Measurements from ENCODE around the gene HSPH1. TPM values are rescaled to one million over a fixed set of nuclear protein-coding genes. Genes with fewer than 3 reads are reported as not detected.

HSPH1 gene
- total and polyA plus RNA-seq, 10 donors, result 22.1 to 118 (median 33.9) TPM

DNA sequence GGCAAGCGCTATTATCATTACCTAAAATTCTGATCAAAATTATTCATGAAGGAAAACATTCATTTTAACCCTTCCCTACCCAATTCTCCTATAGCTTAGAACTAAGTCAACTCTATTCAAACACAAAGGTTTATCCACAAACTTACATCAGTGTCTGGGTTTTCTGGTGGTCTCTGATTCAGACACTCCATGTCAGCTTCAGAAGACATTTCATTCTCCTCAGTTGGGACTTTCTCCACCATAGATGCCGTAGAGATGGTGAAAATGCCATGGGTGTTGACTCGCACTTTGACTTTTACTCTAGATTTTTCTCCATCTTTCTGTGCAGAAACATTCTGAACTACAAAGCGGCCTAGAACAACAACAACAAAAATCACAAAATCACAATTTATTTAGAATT lies 16.3 kb downstream of the HSPH1 start:
- Histone ChIP-seq H3K9me3 (no peaks in the 10 kb centered on the region), H3K36me3 (peaks cover 8 to 100% (median 89%) of the 10 kb centered on the region in 6 donors), H3K4me3 (no peak overlapping the region), H3K4me1 (no peaks in the 10 kb centered on the region), H3K27me3 (replicated peaks in 1 of 7) (no peaks in the 10 kb centered on the region), H3K27ac (no peak overlapping the region)
- DNase-seq, result no peak
- intact Hi-C loops (cut with DNase I; ENCODE audit: low total_unique reads), result no loop called here
- WGBS, 5 donors, result 97 to 99% (median 98%) methylated on average over 4 of the region's 4 CpGs
- TF ChIP-seq, protein P1, sequence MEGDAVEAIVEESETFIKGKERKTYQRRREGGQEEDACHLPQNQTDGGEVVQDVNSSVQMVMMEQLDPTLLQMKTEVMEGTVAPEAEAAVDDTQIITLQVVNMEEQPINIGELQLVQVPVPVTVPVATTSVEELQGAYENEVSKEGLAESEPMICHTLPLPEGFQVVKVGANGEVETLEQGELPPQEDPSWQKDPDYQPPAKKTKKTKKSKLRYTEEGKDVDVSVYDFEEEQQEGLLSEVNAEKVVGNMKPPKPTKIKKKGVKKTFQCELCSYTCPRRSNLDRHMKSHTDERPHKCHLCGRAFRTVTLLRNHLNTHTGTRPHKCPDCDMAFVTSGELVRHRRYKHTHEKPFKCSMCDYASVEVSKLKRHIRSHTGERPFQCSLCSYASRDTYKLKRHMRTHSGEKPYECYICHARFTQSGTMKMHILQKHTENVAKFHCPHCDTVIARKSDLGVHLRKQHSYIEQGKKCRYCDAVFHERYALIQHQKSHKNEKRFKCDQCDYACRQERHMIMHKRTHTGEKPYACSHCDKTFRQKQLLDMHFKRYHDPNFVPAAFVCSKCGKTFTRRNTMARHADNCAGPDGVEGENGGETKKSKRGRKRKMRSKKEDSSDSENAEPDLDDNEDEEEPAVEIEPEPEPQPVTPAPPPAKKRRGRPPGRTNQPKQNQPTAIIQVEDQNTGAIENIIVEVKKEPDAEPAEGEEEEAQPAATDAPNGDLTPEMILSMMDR (IDR thresholded peaks at IDR 0.05 in 8 of 11, conservative IDR thresholded peaks at IDR 0.05 in 3 of 11), result no peak
- TF ChIP-seq POLR2A (IDR thresholded peaks at IDR 0.05) (no peak), POLR2AphosphoS5 (IDR thresholded peaks at IDR 0.05) (no peak)

DNA sequence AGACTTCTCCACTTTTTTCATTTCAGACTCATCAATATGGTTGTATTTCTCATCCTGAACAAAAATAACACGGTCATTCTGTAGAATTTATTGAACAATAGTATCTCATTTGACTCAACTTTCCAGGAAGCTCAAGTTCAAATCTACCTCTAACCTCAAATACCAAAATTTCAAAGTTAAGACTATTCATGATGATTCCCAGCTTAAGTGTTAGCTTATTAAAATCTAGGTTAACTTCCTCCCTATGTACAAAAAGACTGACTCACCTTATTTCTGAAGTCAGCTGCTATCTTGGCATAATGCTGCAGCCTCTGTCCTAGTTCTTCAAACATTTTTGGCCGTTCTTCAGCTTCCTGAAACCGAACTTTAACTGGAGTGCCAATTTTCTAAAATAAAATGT lies 23.2 kb downstream of the HSPH1 start:
- Histone ChIP-seq H3K27ac (no peak overlapping the region), H3K36me3 (peaks cover 4 to 97% (median 73%) of the 10 kb centered on the region in 6 donors), H3K27me3 (replicated peaks in 1 of 7) (no peaks in the 10 kb centered on the region), H3K9me3 (no peaks in the 10 kb centered on the region), H3K4me3 (no peak overlapping the region), H3K4me1 (no peaks in the 10 kb centered on the region)
- no peak for DNase-seq
- 90 to 94% (median 93%) methylated on average over 3 of the region's 3 CpGs for WGBS, 5 donors
- intact Hi-C loops (cut with DNase I; ENCODE audit: low total_unique reads), result no loop called here
- TF ChIP-seq POLR2AphosphoS5 (IDR thresholded peaks at IDR 0.05) (no peak), POLR2A (IDR thresholded peaks at IDR 0.05) (no peak)
- TF ChIP-seq, protein P1 (IDR thresholded peaks at IDR 0.05 in 8 of 11, conservative IDR thresholded peaks at IDR 0.05 in 3 of 11), result no peak

DNA sequence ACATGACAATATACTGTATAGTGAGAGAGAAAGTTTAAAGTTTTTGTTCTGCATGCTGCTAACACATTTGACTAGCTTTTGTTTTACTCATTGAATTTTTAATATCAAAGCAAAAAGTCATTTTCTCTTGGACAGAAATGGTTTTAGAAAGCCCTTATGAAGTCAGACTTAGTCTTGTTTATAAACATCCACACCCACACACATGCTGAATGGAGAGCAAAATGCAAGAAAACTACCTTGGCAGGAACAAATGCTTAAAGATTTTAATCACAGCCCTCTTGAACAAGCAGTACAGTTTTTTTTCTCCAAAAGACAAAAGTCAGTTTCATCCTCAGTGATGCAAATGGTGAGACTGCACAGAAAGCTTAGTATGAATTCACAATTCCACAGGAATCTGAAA lies 25.0 kb downstream of the HSPH1 start:
- TF ChIP-seq, protein P1 (IDR thresholded peaks at IDR 0.05 in 8 of 11, conservative IDR thresholded peaks at IDR 0.05 in 3 of 11), result no peak
- TF ChIP-seq POLR2AphosphoS5 (IDR thresholded peaks at IDR 0.05) (no peak), POLR2A (IDR thresholded peaks at IDR 0.05) (no peak)
- no peak for DNase-seq
- Histone ChIP-seq H3K4me3 (no peak overlapping the region), H3K4me1 (no peaks in the 10 kb centered on the region), H3K27ac (no peak overlapping the region), H3K9me3 (no peaks in the 10 kb centered on the region), H3K27me3 (replicated peaks in 1 of 7) (no peaks in the 10 kb centered on the region), H3K36me3 (peaks cover 4 to 86% (median 56%) of the 10 kb centered on the region in 6 donors)
- intact Hi-C loops (cut with DNase I; ENCODE audit: low total_unique reads), result no loop called here

DNA sequence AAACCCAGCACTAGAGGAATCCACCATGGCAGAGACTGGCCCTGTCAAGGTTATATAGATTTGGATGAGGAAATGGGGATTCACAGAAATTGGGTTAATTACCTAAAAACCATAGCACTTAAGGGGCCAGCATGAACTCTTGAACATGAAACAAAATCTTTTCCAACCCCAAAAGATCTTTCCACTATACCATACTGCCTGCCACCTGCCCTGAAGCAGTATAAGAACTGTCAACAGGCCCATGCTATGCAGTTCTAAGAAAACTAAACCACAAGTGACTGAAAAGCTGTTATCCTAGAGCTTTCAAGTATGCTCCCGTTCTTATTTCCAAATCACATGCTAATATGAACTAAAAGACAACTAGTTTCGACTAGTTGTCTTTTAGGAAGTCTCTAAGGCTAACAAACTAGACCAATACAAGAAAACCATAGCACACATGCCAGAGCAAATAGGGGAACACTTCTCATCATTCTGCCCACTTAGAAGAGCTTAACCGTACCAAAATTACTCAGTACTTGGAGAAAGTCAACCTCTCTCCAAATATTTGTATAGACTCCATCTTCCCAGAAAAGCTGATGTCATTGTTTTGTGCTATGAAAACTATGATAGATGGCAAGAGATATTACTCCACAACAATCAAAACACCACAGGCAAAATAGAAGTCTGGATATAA lies 27.5 kb downstream of the HSPH1 start:
- no peak for DNase-seq
- WGBS, 5 donors, result 77 to 91% (median 87%) methylated on average over 3 of the region's 3 CpGs
- TF ChIP-seq, protein P1 (IDR thresholded peaks at IDR 0.05 in 8 of 11, conservative IDR thresholded peaks at IDR 0.05 in 3 of 11), result no peak
- TF ChIP-seq POLR2A (IDR thresholded peaks at IDR 0.05), result no peak
- no peak for TF ChIP-seq POLR2AphosphoS5 (IDR thresholded peaks at IDR 0.05)
- intact Hi-C loops (cut with DNase I; ENCODE audit: low total_unique reads), result no loop called here
- no peak overlapping the region for H3K4me3 ChIP-seq
- H3K9me3 ChIP-seq, result no peaks in the 10 kb centered on the region
- H3K4me1 ChIP-seq, result no peaks in the 10 kb centered on the region
- H3K36me3 ChIP-seq, result peaks cover 4 to 60% (median 34%) of the 10 kb centered on the region in 6 donors
- no peak overlapping the region for H3K27ac ChIP-seq
- H3K27me3 ChIP-seq (replicated peaks in 1 of 7), result peaks cover 0 to 4% (median 0%) of the 10 kb centered on the region in 7 donors
